Stimulated activated CD8-positive, alpha-beta memory T cell treated with anti-CD3 and anti-CD28 coated beads, Interleukin-15, amount 100 ng/mL, for 24 hours (primary cell): ENCODE data around the gene RNF144A.
"Not testable (repeated sequence)": the region's sequence is repeated elsewhere in the genome, so short reads cannot be mapped to it uniquely, and the experiment has no call there.

Experiments
- DNase-seq: peaks from one replicate; pipeline ENCODE4 v3.0.0-alpha.2; 2020; ENCODE audit warnings: low read depth

RNF144A gene

GRCh38 chr2:6929196-6929819 lies 12.1 kb downstream of the RNF144A start:
- DNase-seq: no peak

GRCh38 chr2:6930923-6931647 lies 13.9 kb downstream of the RNF144A start:
- DNase-seq: no peak

GRCh38 chr2:6931753-6932152 lies 14.5 kb downstream of the RNF144A start:
- DNase-seq: no peak

GRCh38 chr2:6932206-6932605 lies 15.0 kb downstream of the RNF144A start:
- no peak for DNase-seq

- no peak for DNase-seq
Observed at GRCh38 chr2:6932828-6933227, 15.6 kb downstream of the RNF144A start.

DNA sequence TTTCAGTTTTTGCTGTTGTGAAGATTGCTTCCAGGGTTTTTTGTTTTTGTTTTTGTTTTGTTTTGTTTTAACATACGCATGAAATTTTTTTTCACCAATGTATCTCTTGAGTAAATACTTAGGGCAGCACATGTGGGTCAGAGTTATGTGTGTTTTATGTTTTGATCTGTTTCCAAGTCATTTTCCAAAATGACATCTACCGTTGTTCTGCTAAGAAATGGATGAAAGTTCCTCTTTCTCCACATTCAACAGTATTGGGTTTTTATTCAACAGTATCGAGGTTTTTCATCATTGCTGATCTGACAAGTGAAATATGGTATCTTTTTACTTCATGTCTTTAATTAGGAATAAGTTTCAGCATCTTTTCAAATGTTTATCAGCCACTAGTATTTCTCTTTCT lies 16.7 kb downstream of the RNF144A start:
- DNase-seq: no peak

DNA sequence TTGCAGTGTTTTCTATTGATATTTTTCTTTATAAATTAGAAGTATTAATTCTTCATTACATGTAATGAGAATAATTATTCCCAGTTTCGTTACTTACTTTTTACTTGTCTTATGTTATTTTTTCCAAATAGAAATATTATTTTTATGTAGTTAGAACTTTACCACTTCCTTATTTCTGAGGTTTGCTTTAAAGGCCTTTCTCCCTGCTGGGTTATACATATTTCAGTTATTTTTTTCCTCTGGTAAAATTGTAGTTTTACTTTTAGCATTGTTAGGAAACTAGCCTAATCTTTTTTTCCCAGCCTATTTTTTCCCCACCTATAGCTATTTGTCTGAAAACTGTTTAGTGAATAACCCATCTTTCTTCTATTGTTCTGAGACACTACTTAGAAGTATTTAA lies 17.1 kb downstream of the RNF144A start:
- no peak for DNase-seq

DNA sequence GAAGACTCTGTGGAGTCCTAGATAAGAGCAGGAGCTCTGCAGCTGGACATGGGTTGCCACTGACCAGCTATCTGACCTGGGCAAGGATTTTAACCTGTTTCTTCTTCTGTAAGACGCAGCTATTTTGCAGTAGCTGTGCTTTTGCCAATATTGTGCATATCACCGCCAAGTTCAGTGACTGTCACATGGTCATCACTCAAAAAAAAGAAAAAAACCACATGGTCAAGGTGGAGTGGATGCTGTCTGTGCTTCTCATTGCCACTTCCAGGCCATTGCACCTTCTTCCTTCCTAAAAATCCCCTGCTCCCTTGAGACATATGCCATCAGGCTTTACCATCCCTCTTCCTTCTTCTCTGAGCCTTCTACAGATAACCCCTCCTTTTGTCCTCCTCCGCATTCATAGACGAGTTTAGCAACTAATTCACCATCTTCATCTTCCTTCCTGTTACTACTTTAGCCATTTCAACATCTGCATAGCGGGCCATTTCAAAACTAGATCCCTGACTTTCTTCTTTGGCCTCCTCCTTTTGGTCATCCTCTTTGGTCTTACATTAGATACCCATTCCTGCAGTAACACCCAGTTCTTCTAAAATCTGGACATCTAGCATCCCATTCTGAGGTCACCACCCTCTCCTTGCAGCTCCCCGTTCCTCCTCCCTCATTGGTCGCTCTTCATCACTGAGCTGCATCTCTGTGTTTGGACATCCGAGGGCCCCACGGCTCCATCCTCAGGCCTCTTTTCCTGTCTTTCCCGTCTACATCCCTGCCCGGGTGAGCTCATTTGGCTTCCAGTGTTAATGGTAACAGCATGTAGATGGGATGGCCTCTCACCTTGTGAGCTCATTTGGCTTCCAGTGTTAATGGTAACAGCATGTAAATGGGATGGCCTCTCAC lies 17.8 kb downstream of the RNF144A start:
- DNase-seq: no peak

DNA sequence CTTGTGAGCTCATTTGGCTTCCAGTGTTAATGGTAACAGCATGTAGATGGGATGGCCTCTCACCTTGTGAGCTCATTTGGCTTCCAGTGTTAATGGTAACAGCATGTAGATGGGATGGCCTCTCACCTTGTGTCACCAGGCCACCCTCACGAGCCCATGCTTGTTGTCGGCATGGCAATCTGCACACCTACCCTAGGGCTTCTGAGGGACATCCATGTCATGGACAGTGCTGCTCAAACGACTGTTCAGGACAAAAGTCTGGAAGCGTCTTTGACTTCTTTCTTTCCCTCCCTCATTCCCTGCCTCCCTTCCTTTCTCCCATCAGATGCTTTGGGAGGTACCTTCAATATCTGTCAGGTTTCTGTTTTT lies 18.4 kb downstream of the RNF144A start:
- not testable (repeated sequence) for DNase-seq

- no peak for DNase-seq
Observed at GRCh38 chr2:6937157-6937556, 19.9 kb downstream of the RNF144A start.

- no peak for DNase-seq
Observed at GRCh38 chr2:6937582-6937981, 20.4 kb downstream of the RNF144A start.

DNA sequence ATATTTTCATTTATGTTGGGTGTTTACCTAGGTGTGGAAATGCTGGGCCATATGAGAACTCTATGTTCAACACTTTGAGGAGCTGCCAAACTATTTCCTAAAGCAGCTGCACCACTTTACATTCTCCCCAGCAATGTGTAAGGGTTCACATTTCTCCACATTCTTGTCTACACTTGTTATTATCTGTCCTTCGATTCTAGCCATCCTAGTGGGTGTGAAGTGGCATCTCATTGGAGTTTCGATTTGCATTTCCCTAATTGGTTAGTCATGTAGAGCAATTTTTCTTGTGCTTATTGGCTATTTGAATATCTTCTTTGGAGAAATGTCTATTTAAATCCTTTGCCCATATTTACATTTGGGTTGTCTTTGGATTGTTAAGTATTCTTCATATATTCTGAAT lies 21.9 kb downstream of the RNF144A start:
- DNase-seq: no peak

DNA sequence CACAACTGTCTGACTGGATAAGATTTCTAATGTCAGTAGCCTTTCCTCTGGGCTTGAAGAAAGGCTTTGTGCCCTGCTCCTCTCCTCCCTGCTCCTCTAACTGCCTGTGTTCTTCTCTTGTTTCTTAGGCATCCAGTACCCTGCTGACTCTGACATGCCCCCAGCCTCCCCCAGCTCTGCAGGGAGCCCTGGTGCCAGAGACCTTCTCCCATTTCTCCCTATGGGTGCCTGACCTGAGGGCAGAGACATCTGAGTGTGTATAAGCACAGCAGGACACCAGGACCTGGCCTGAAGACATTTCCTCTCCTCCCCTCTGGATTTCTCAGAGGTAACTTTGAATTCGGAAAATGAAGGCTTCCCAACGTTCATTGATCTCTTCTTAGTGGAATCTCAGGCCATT lies 23.6 kb downstream of the RNF144A start:
- no peak for DNase-seq

DNA sequence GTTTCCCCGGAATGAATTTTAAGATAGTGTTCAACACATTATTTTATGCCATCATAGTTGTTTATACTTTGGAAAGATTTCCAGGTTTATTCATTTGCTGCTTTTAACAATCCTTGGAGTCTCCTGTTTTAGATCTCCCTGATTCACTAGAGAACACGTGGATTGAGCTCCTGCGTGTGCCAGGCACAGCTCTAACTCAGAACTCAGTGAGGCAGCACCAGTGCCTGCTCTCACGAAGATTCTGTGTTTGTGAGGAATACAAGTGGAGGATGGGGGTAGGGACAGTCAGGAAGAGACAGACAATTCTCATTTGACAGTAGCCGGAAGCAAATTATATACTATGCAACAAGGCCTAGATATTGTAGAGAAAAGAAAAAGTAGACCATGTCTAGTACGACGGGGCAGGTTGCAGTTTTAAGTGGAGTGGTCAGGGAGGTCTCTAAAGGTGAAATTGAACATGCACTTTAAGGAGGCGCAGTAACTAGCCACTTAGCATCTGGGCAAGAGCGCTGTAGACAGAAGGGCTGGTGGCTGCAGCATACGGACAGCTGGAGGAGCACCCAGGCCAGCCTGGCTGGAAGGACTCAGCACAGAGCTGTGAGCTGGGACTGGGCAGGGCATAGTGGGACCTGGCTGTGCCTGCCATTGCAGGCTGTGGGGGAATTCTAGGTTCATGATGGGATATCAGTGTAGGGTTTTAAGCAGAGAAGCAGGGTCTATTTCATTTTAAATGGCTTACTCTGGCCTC lies 24.3 kb downstream of the RNF144A start:
- no peak for DNase-seq

DNA sequence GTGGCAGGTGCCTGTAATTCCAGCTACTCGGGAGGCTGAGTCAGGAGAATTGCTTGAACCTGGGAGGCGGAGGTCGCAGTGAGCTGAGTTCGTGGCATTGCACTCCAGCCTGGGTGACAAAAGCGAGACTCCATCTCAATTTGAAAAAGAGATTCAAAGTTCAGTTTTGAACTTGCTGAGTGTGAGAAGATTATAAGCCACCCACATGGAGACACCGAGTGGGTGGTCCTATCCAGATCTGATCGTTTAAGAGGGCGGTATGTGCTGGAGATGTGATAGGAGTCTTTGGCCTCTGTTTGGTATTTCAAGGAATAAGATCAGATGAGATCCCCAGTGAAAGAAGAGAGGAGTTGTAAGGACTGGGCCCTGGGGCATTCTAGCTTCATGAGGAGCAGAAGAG lies 25.6 kb downstream of the RNF144A start:
- DNase-seq: no peak

DNA sequence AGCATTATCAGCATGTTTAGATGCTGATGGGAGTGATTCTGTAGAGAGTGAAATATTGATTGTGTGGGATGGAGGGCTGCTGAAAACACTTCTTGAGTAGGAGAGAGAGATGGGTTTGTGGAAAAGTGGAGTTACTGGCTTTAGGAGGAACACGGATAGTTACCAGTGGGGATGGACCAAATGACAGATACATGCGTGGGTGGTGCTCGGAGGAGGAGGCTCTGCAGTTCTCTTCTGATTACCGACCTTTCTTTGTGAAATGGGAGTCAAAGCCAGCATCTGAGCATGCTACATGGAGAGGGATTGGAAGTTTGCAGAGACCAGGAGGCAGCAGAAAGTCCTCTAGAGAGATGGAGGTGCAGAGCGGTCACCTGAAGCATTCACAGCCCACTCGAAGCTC lies 26.3 kb downstream of the RNF144A start:
- DNase-seq: no peak

DNA sequence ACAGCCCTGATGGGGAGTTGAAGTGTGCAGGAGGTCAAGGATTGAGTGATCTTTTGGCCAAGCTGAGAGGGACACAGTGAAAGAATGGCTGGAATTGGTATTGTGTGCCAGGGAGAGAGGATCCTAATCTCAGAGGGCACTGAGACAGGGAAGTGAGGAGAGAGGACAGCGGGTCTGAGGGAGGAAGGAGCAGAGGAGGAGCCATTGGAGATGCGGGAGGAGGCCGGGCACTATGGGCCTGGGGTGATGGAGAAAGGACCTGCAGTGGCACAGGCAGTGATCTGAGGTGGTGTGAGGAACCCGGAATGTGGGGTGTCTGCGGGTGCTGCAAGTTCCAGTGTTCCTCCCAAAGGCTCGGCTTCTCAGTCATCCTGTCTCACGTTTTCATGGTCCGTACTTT lies 26.8 kb downstream of the RNF144A start:
- no peak for DNase-seq

DNA sequence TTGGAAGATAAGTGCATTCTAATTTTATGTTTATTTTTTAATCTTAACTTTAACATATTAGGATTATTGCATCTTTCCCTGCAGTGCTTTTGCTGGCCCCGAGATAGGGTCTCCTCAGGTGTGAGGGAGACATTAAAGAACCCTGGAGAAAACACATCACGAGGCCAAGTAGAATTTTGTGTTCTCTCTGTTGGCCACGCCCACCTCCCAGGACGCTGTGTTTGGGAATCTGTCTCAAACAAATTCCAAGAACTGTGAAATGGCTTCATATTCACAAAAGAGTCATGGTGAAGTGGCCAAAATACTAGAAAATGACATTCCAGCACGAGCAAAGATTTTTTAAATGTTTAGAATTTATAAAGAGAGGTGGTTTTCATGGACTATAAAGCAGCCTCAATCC lies 27.3 kb downstream of the RNF144A start:
- DNase-seq: no peak

DNA sequence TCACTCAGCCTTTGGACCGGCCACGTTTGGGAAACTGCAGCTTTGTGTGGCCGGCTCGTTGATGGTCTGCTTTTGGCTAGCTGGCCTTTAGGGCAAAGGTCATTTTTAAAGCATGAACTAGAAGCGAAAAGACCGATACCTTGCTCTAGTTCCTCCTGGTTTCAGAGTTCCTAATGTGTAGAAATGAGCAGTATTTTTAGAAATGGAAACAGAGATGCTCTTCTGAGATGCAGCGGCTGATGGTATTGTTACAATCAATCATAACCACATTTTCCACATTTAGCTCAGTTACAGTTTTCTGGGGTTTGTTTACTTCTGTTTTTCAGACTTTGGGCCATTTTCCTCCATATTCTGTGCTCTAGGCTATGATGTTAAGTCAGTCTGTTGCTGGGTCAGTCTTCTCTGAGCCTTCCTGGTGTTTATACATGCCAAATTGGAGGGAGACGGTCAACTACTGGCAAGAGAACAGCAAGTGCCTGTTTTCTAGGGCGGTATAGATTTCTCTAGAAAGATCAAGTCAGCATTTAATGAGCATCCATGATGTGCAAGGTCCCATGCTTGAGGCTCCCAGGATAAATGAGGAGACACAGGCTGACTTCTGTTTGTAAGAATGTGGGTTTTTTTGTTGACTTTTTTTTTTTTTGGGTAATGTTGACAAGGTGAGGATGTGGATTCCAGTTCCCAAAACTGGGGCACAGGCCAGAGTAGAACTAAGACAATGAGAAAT lies 28.0 kb downstream of the RNF144A start:
- no peak for DNase-seq

DNA sequence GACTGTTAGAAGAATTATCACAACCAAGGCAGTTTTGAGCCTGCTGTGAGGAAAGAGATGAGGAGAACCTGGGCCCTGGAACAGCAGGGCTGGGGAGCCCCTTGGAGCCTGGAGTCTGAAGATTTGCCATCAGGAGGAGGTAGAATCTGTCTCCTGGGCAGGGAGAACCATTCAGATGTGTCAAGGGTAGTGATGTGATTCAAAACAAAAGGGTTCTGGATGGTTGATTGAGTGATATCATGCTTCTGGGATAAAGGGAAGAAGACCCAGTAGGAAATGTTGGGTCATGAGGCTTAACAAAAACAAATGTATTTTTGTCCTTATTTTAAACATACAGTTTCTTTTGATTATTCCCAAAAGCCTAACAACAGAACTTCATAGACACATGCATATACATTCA lies 28.6 kb downstream of the RNF144A start:
- DNase-seq: no peak

- no peak for DNase-seq
Observed at GRCh38 chr2:6946722-6947121, 29.5 kb downstream of the RNF144A start.
